ENCODE results near the gene MALSU1.
A peak's percentile ranks its signal among the peaks of the same experiment; 100 is the strongest.

MALSU1 gene

GRCh38 chr7:23358152-23358674 lies 59.1 kb downstream of the MALSU1 start:
- Mint-ChIP-seq H3K4me1 (peaks cover 2% of the 10 kb centered on the region), H3K27ac (peak overlapping the region in 1 of 3 experiments; percentile 13), H3K9me3 (no peaks in the 10 kb centered on the region), H3K36me3 (ENCODE audit: low read depth) (peaks cover 39% of the 10 kb centered on the region), H3K4me3 (no peak overlapping the region), H3K27me3 (ENCODE audit: low read depth) (no peaks in the 10 kb centered on the region)
- TF ChIP-seq CTCF (IDR thresholded peaks at IDR 0.05; ENCODE audit: unreplicated experiment in 3 of 3), result no peak
